Stimulated activated CD8-positive, alpha-beta memory T cell treated with anti-CD3 and anti-CD28 coated beads, Interleukin-4, amount 100 ng/mL, for 24 hours (primary cell): ENCODE measurements around the gene SPINDOC.
A peak's percentile ranks its signal among the peaks of the same experiment; 100 is the strongest.
"Not testable (repeated sequence)": the region's sequence is repeated elsewhere in the genome, so short reads cannot be mapped to it uniquely, and the experiment has no call there.

Experiments
- DNase-seq: peaks from one replicate; pipeline ENCODE4 v3.0.0-alpha.2; 2020; ENCODE audit warnings: low read depth

SPINDOC gene

DNA sequence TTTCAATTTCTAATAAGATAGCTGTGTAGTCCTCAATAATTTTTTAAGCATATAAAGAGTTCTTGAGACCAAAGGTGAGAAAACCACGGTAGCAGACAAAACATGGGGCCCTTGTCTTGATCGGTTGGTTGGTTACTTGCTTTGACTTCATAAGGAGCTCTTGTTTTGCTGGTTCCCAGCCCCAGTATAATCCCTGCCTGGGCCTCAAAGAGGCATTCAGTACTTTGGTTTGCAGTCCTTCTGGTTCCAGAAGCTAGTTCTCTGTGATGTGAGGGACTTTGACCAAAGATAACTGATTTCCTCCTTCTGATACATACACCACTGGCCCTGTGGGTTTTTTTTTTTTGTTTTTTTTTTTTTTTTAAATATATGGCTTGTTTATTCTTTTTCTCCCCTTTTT lies 42.7 kb downstream of the SPINDOC start:
- no peak for DNase-seq

DNA sequence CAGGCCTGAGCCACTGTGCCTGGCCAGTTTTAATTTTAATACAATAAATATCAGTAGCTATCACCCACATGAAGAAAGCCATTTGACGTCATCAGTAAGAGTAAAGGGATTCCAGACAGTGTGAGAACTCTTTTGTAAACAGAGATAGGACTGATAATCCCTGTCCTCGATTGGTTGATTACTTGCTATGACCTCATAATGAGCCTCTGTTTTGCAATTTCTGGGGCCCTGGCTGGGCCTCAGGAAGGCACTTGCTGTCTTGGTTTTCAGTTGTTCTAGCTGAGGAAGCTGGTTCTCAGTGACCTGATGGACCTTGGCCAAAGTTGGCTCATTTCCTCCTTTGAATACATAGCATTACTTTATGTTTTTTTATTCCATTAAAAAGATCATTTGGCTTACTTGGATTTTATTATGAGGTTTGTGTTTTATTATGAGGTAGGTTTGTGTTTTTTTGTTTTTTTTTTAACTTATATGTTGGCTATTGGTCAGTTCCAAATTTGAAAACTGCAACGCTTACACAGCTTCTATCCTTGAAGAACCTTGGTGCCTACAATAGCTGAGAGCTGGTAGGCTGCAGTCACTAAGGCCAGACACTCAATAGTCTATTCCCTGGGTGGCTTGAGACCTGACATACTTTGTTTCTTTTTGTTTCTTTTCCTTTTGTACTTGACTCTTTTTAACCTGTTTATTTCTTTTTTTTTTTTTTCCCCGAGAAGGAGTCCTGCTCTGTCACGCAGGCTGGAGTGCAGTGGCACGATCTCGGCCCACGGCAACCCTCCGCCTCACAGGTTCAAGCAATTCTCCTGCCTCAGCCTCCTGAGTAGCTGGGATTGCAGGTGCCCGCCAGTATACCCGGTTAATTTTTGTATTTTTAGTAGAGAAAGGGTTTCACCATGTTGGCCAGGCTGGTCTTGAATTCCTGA lies 45.6 kb downstream of the SPINDOC start:
- DNase-seq: no peak

DNA sequence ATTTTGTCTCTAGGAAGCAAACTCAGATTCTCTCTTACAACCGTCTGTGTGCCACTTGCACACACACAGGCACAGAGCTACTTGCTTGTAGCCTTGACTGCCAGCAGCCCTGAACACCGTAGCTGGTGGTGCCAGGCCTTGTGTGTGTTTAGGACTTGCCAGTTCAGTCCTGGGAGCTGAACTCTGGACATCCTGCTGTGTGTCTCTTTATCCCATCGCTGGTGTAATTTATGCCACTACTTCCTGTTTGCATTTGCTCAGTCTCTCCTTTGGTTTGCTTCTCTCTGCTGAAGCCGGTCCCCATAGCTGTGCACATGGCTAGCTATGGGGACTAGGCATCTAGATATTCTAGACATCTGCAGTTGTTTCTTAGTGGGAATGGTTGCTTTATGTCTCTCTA lies 49.7 kb downstream of the SPINDOC start:
- DNase-seq: no peak

DNA sequence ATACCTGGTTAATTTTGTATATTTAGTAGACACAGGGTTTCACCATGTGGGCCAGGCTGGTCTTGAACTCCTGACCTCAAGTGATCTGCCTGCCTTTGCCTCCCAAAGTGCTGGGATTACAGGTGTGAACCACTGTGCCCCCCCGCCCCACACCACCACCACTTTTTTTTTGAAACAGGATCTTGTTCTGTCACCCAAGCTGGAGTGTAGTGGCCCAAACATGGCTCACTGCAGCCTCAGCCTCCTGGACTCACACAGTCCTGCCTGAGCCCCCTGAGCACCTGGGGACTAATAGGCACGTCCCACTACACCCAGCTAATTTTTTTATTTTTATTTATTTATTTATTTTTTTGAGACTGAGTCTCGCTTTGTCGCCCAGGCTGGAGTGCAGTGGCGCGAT lies 50.4 kb downstream of the SPINDOC start:
- DNase-seq: not testable (repeated sequence)

DNA sequence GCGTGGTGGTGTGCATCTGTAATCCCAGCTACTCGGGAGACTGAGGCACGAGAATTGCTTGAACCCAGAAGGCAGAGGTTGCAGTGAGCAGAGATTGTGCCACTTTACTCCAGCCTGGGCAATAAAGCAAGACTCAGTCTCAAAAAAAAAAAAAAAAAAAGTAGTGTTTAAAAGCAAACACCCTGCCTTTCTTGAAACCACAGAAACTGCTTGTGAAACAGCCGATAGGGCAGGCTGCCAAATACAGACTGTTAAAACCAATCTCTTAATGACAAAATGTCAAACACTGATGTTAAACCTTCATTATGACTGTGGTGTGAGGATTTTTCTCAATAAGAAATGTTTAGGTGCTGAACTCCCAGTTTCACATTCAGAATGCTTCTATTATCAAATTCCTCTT lies 53.0 kb downstream of the SPINDOC start:
- DNase-seq: peak; percentile 61

DNA sequence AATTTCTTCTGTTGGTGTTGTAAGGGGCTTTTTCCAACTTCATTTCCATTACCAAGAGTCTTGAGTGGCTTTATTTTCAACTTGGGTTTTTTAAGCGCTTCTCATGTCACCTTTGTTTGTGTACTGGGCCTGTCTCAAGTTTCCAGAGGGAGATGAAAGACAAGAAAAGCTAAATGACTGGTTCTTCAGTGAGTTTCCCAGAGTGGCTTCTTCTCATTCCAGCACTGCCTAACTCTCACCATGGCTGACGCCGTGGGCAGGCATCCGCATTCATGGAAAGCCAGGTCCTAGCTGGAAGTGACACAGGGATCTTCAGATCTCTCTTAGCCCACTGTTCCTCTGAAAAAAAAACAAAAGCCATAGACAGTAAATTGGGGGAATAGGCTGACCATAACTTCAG lies 54.3 kb downstream of the SPINDOC start:
- DNase-seq: no peak

DNA sequence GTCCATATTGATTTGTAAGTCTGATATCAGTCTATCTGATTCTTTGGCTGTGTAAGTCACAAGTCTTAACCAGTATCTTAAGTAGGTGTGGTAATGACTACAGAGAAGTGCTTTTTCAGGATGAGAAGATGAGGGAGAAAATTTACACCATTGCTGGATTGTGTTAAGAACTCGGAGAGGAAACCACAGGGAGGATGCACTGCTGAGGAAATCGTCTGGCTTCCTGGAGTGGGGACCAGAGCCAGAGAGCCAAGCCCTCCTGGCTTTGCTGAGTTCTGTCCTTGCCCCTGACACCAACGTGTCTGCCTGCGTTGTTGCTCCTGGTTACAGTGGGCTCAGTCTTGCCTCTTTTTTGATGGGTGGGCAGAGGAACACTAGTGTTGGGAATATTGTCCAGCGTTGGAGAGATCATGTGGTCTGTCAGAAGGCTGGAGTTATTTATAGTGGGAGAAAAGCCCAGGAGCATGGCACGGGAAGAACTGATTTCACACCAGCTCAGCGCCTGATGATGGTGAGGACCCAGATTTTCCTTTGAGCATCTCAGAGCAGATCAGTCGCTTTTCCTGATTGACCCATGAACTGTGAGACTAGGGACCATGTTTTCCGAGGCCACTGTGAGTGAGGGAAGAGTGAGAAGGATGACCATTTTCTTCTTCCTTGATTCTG lies 55.3 kb downstream of the SPINDOC start:
- no peak for DNase-seq

DNA sequence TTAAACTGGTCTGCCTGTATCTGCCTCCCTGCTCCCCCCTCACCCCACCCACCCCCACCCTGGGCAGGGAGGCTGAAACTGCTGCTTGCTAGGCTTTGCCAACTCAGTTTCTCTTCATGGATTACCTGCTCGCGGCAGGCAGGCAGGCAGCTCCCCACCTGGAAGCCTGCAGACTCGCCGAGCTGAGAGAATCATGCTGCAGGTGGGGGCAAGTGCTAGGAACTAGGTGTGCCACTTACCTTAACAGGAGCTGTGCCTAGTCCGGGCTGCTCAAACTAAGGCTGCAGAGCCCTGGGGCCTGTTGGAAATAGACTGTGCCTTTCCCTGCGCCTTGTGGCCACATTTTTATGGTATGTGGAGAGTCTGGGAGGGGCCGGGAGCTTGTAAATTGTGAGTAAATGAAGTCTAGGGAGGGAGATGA lies 55.9 kb downstream of the SPINDOC start:
- no peak for DNase-seq

DNA sequence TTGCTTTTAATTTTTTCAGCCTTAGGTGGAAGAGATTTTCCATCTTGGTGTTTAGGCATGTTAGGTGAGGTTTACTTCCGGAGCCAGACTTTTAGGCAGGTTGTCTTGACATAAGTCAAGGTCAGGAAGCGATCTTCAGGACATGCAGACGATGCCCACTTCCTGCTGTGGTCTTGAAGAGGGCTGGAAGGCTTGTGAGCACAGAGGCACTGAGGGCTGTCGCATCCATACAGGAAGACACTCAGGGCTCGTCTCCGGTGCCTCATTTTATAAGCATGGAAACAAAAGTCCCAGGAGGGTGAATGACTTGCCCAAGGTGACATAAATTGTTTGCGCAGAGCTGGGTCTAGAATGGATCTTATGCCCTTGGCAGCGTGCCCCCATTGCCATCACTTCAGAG lies 56.4 kb downstream of the SPINDOC start:
- DNase-seq: no peak

DNA sequence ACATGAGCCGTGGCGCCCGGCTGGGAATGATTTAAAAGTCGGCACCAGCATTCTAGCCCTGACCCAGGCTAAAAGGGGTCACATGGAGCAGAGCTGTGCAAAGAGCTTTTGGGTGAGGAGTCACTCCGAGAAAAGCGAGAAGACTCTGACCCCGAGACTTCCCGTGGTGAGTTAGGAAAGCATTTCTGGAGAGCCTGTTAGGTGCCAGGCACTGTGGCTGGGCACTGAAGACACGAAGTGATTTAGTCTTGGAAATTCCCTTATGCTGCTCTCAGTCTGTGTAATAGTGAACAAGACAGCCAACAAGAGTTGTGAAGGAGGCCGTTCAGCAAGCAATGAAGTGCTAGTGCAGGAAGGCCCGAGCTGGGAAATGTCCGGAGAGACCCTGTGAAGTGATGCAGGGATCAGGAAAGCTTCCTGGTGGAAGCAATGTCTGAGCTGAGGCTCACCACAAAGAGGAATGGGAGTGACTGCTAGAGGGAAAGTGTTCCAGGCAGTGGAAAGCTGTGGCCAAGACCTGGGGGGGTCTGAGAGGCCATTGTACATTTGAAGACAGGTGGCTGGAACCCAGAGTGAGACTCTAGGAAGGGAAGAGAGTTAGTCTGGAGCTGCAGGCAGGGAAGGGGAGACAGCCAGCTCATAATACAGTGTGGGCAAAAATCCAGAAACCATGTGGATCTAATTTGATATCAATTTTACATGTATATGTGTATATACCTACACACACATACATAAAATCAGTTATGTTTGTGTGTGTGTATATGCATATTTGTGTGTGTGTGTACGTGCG lies 57.3 kb downstream of the SPINDOC start:
- no peak for DNase-seq

DNA sequence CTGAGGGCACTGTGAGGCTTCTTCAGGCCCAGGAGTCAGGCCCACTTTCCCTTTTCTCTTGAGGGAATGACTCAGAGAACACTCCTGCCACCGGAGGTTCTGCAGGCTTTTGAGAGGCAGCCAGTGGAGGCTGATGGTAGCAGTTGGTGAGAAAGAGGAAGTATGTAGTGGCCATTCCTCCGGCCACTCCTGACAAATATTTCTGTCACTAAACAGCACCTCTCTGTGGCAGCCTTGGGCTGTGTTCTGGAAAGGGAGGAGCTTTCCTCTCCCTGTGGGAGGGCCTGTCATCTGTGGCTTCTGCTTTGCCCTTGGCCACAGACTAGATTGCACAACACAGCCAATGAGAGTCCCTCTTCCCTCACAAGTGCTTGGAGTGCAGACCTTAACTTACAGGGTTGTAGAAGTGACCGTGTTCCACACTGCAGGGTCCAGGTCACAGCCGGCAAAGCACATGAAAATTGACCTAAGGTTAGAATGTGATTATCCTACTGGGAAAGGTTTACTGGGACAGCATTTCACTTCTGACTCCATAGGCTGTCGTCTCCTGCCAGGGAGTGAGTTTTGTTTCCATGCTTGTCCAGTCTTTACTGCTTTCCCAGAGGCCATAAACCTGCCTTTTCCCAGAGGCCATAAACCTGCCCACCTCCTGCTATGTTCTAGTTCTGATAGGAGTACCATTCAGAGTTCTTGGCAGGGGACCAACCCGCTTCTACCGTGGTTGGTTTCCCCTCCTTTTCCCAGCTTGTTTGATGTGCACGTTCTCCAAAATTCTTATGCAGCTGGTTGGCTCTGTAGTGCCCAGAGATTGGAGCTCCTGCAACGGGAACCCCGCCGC lies 58.9 kb downstream of the SPINDOC start:
- no peak for DNase-seq

DNA sequence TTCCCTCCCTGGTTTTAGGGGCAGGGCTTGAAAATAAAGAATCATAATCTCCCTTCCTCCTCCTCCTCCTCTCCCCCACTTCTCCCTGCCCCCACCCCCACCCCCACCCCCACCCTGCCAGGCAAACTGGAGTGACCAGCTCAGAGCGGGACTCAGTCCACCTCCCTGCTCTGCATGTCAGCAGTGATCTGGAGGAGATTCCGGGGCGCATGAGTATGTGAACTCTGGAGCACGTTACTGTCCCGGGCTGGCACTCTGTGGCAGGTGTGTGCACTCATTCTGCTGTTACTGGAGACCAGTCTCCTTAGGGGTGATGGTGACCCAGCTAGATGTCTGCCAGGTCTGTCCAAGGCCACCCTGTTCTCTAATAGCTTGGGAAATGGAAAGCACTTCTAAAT lies 59.5 kb downstream of the SPINDOC start:
- no peak for DNase-seq

DNA sequence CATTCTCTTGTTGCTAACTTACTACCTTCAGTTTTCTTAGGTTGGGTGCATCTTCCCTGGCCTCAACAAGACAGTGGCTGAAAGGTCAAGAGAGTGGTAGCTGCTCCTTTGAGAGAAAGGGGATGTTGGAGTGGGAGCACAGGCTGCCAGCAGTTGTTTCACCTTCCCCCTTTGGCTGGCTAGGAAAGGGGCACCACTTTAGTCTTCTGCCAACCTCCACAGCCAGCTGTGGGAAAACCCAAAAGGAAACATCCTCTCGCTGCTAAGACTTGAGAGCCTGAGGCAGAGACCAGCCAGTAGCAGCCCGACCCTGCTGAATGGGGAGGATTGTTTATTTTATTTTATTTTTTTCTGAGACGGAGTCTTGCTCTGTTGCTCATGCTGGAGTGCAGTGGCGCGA lies 60.1 kb downstream of the SPINDOC start:
- no peak for DNase-seq

DNA sequence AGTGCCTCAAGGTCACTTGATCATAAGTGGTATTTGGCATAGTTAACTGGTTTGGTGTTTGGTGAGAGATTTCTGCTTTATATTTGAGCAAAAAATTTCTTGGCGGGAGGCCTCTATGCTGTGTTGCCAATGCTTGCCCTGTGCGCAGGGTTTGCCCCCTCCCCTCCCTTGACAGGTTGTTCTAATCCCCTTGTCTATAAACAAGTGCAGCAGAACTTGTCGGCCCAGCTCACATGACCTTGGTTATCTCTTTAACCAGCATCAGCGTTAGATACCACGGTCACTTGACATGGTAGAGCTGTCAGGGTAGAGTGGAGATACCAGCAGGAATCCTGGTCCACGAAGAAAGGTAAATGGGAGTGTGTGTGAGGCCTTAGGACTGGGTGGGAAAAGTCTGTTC lies 61.3 kb downstream of the SPINDOC start:
- DNase-seq: no peak

DNA sequence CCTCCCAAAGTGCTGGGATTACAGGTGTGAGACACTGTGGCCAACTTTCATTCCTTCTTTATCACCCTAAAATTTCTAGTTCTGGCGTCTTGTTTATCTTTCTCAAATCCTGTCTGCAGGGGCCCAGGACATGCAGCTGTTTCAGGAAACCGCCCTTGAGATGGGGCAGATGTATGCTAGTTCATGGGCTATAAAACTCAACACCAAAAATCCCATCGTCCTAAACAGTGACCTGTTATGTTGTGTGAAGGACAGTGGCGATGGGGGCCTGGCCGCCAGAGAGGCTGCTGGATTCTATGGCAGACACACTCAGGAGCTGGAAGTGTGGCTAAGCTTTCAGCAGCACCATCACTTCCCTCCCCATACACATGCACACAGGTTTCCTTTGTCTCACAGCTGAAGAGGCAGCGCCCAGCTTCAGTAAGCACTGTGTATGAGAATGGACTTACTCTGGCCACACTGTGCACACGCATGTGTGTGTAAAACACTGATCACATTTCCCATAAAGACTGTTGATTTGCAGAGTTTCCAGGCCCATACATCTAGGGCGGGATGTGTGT lies 62.3 kb downstream of the SPINDOC start:
- no peak for DNase-seq

DNA sequence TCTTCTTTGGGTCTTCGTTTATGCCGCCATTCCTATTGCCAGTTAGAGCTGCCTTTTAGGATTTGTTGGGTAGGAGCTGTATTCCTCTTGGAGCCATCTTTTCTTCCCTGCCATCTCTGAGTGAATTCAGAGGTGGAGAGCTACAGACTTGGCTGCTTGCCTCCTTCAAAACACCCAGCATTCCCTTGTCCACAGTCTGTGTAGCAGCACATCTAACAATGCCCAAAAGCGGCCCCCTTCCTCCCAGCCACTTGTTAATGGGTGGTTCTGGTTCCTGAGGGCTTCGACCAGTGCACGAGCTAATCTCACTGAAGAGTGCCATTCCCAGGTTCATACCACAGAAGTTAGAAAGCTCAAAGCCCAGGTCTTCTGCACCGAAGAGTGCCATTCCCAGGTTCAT lies 63.4 kb downstream of the SPINDOC start:
- no peak for DNase-seq
